ENCODE measurements around the gene PSD2. TPM values are rescaled to one million over a fixed set of nuclear protein-coding genes. Genes with fewer than 3 reads are reported as not detected.
A peak's percentile ranks its signal among the peaks of the same experiment; 100 is the strongest.

Gene PSD2
- total RNA-seq, 1 donor from 2014 or later: not detected

DNA sequence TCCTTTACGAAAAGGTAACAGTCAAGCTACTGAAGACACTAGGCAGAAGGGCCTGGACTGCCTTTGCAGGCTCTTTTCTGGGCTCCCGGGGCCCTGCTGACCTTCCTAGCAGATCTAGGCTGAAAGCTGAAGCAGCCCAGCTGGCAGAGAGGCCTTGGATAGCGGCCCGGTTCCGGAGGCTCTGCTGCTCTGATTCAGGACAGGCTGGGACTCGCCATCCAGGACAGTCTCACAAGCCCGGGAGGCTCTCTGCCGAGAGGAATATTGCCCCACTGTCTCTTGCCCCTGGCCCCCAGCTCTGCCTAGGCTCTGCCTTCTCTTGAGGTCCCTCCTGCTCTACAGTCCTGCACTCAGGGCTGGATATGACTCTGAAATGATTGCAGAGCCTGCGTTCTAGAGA lies 67.8 kb downstream of the PSD2 start:
- H3K27ac Mint-ChIP-seq: no peak overlapping the region
- ChIA-PET CTCF (interaction anchor here (0.8 to 2.3 kb wide), 8 partner anchors 9 to 441 kb away, joined by 3 to 19 read pairs (median 4); no protein-coding TSS in a partner anchor), POLR2A (interaction anchor here (1.8 kb wide), 1 partner anchor 76 kb away, joined by 8 read pairs; no protein-coding TSS in a partner anchor)
- H3K27me3 Mint-ChIP-seq: peaks cover 16% of the 10 kb centered on the region
- H3K4me1 Mint-ChIP-seq: peaks cover 5% of the 10 kb centered on the region
- no peak for TF ChIP-seq CTCF (IDR thresholded peaks at IDR 0.05)
- ATAC-seq (ENCODE audit: low read depth): no peak
- no peak overlapping the region for H3K4me3 Mint-ChIP-seq
- no peak for DNase-seq
- intact Hi-C loops (cut with micrococcal nuclease): no loop called here
- no peaks in the 10 kb centered on the region for H3K9me3 Mint-ChIP-seq
- no peaks in the 10 kb centered on the region for H3K36me3 Mint-ChIP-seq (ENCODE audit: low read depth)

- DNase-seq: peak; percentile 45
- intact Hi-C loops (cut with micrococcal nuclease): loop anchor here (1.0 kb wide), 4 partner anchors 77 to 442 kb away; no protein-coding TSS in a partner anchor
- H3K27me3 Mint-ChIP-seq: peaks cover 20% of the 10 kb centered on the region
- CTCF ChIA-PET: interaction anchor here (0.8 to 2.3 kb wide), 5 partner anchors 72 to 442 kb away, joined by 4 to 19 read pairs (median 7); no protein-coding TSS in a partner anchor
- H3K36me3 Mint-ChIP-seq (ENCODE audit: low read depth): no peaks in the 10 kb centered on the region
- peak; percentile 64 for TF ChIP-seq CTCF (IDR thresholded peaks at IDR 0.05)
- H3K27ac Mint-ChIP-seq: no peak overlapping the region
- ATAC-seq (ENCODE audit: low read depth): peak; percentile 90
- POLR2A ChIA-PET: interaction anchor here (1.8 kb wide), 1 partner anchor 76 kb away, joined by 8 read pairs; no protein-coding TSS in a partner anchor
- H3K4me1 Mint-ChIP-seq: peaks cover 5% of the 10 kb centered on the region
- no peak overlapping the region for H3K4me3 Mint-ChIP-seq
- no peaks in the 10 kb centered on the region for H3K9me3 Mint-ChIP-seq
Observed at GRCh38 chr5:139863855-139864558, 68.4 kb downstream of the PSD2 start.

- H3K27me3 Mint-ChIP-seq: peaks cover 19% of the 10 kb centered on the region
- intact Hi-C loops (cut with micrococcal nuclease): loop anchor here (1.0 kb wide), 4 partner anchors 78 to 443 kb away; no protein-coding TSS in a partner anchor
- peaks cover 5% of the 10 kb centered on the region for H3K4me1 Mint-ChIP-seq
- H3K27ac Mint-ChIP-seq: no peak overlapping the region
- no peaks in the 10 kb centered on the region for H3K9me3 Mint-ChIP-seq
- no peaks in the 10 kb centered on the region for H3K36me3 Mint-ChIP-seq (ENCODE audit: low read depth)
- POLR2A ChIA-PET: interaction anchor here (0.7 kb wide), 1 partner anchor 164 kb away, joined by 8 read pairs; no protein-coding TSS in a partner anchor
- H3K4me3 Mint-ChIP-seq: no peak overlapping the region
- ATAC-seq (ENCODE audit: low read depth) (no peak), DNase-seq (no peak)
- CTCF ChIA-PET: interaction anchor here (2.3 to 3.1 kb wide), 2 partner anchors 77 to 442 kb away, joined by 7 to 16 read pairs; no protein-coding TSS in a partner anchor
- TF ChIP-seq CTCF (IDR thresholded peaks at IDR 0.05): no peak
Observed at GRCh38 chr5:139864716-139865483, 69.3 kb downstream of the PSD2 start.

DNA sequence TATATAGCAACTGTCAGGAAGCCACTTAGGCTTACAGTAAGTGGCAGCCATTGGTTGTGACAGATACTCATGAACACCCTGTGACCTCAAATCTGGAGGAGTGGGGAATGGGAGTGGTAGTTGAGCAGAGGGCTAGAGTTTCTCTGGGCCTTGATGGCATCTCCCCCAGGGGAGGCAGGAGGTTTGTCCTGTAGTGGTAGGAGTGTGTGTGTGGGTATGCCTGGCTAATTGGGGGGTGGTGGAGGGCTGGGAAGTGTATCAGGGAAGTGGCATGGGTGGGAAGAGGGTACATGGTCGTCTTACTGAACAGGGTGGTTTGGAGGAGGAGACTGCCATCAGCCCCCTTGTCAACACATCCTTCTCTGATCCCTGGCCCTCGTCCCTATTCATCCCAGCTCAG lies 71.5 kb downstream of the PSD2 start:
- ChIA-PET POLR2A (interaction anchor here (0.6 kb wide), 2 partner anchors 73 to 407 kb away, joined by 3 to 12 read pairs; no protein-coding TSS in a partner anchor), CTCF (interaction anchor here (3.1 kb wide), 1 partner anchor 80 kb away, joined by 16 read pairs; no protein-coding TSS in a partner anchor)
- DNase-seq (no peak), ATAC-seq (ENCODE audit: low read depth) (no peak)
- no peak for TF ChIP-seq CTCF (IDR thresholded peaks at IDR 0.05)
- Mint-ChIP-seq H3K4me1 (peaks cover 5% of the 10 kb centered on the region), H3K4me3 (no peak overlapping the region), H3K36me3 (ENCODE audit: low read depth) (no peaks in the 10 kb centered on the region), H3K27ac (no peak overlapping the region), H3K27me3 (peaks cover 23% of the 10 kb centered on the region), H3K9me3 (no peaks in the 10 kb centered on the region)
- intact Hi-C loops (cut with micrococcal nuclease): no loop called here

Data from activated B cell treated with CpG ODN at 0.5 μM for 24 hours (primary cell).